ENCODE measurements around the gene PITRM1.

GRCh38 chr10:3210251-3210877, 37.8 kb upstream of the PITRM1 start:
- TF ChIP-seq EZH2 (IDR thresholded peaks at IDR 0.05; ENCODE audit: low read length) (no peak), CTCF (optimal IDR thresholded peaks at IDR 0.05 in 1 of 3, IDR thresholded peaks at IDR 0.05 in 1 of 3, conservative IDR thresholded peaks at IDR 0.05 in 1 of 3; ENCODE audit: extremely low read depth in 1 of 3, insufficient read depth in 2 of 3, low read length in 3 of 3) (no peak)

Measured in keratinocyte (primary cell).